Ishikawa (cell line): ENCODE results near the gene SACS.

Experiments used
- CEBPB ChIP-seq: IDR thresholded peaks from 2 replicates; pipeline ENCODE4 v1.6.1; 2012
- CREB1 ChIP-seq: IDR thresholded peaks from 2 replicates; pipeline ENCODE4 v1.6.1; 2012; ENCODE audit warnings: low read depth
- EGR1 ChIP-seq: IDR thresholded peaks from 2 replicates; pipeline ENCODE4 v1.6.1; 2012
- EP300 ChIP-seq: IDR thresholded peaks from 2 replicates; pipeline ENCODE4 v1.6.1; 2012; ENCODE audit warnings: borderline replicate concordance
- FOXM1 ChIP-seq: IDR thresholded peaks from 2 replicates; pipeline ENCODE4 v1.6.1; 2012; ENCODE audit warnings: low read depth, borderline replicate concordance
- NFIC ChIP-seq: IDR thresholded peaks from 2 replicates; pipeline ENCODE4 v1.6.1; 2012
- RAD21 ChIP-seq: IDR thresholded peaks from 2 replicates; pipeline ENCODE4 v1.6.1; 2012; ENCODE audit warnings: low read depth
- REST ChIP-seq: IDR thresholded peaks from 2 replicates; pipeline ENCODE4 v1.6.1; 2012; ENCODE audit warnings: low read depth, mild to moderate bottlenecking
- TAF1 ChIP-seq: IDR thresholded peaks from 2 replicates; pipeline ENCODE4 v1.6.1; 2012; ENCODE audit warnings: low read depth, mild to moderate bottlenecking
- TCF12 ChIP-seq: IDR thresholded peaks from 2 replicates; pipeline ENCODE4 v1.6.1; 2012; ENCODE audit warnings: low read depth
- TEAD4 ChIP-seq: IDR thresholded peaks from 2 replicates; pipeline ENCODE4 v1.6.1; 2012
- YY1 ChIP-seq: IDR thresholded peaks from 2 replicates; pipeline ENCODE4 v1.6.1; 2012; ENCODE audit warnings: low read depth
- ZBTB7A ChIP-seq: IDR thresholded peaks from 2 replicates; pipeline ENCODE4 v1.6.1; 2012; ENCODE audit warnings: low read depth
- TF ChIP-seq, protein P1 (sequence below): IDR thresholded peaks from 2 replicates; pipeline ENCODE4 v1.6.1; 2012
- TF ChIP-seq, protein P2 (sequence below): IDR thresholded peaks from 2 replicates; pipeline ENCODE4 v1.6.1; 2012

The SACS gene

DNA sequence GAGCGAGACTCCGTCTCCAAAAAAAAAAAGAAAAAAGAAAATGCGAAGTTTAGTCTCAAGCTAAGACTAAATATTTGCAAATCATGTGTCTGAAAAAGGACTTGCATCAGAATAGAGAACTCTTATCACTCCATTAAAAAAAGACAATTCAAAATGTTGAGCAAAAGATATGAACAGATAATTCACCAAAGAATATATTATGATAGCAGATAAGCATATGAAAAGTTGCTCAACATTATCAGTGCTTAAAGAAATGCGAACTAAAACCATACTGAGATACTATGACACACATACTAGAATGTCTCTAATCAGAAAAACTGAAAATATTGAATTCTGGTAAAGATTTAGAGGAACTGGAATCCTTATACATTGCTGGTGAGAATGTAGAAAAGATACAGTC, 38.7 kb upstream of the SACS start:
- TF ChIP-seq YY1 (no peak), REST (no peak), ZBTB7A (no peak), FOXM1 (no peak), CREB1 (no peak)
- TF ChIP-seq, protein P1, sequence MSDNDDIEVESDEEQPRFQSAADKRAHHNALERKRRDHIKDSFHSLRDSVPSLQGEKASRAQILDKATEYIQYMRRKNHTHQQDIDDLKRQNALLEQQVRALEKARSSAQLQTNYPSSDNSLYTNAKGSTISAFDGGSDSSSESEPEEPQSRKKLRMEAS: no peak

- TF ChIP-seq YY1: no peak
- TF ChIP-seq REST: no peak
- TF ChIP-seq, protein P1: no peak
- TF ChIP-seq CEBPB: no peak
- no peak for TF ChIP-seq EGR1
- TF ChIP-seq TAF1: no peak
- no peak for TF ChIP-seq ZBTB7A
- no peak for TF ChIP-seq CREB1
- no peak for TF ChIP-seq EP300
- TF ChIP-seq NFIC: no peak
- TF ChIP-seq TCF12: no peak
- TF ChIP-seq, protein P2, sequence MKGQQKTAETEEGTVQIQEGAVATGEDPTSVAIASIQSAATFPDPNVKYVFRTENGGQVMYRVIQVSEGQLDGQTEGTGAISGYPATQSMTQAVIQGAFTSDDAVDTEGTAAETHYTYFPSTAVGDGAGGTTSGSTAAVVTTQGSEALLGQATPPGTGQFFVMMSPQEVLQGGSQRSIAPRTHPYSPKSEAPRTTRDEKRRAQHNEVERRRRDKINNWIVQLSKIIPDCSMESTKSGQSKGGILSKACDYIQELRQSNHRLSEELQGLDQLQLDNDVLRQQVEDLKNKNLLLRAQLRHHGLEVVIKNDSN: no peak
- no peak for TF ChIP-seq FOXM1
- TF ChIP-seq TEAD4: no peak
- no peak for TF ChIP-seq RAD21
These were observed 37.5 kb upstream of the SACS start for GRCh38 chr13:23470790-23471614.

DNA sequence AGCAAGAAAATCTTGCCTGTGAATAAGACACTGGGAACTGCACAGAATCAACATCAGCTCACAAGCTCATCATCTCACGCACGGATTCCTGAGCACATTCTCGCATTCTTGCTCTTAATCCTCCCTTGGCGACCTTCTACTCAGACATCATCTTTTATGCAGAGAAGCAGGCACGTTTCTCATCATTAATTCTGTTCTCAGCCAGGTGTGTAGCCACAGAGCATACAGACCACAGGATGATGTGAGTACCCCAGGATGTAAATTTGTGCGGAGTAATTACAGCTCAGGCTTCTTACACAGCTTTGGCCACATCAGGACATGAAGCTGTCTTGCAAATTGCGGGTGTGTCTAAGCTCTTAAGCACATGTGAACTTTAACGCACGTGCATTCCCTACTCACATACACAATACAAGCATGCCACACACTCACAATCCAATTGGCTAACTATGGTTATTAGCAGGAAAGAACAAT, 36.5 kb upstream of the SACS start:
- TF ChIP-seq TAF1 (no peak), EGR1 (no peak), NFIC (no peak), EP300 (no peak), CEBPB (no peak)

GRCh38 chr13:23468811-23469210, 35.3 kb upstream of the SACS start:
- TF ChIP-seq TCF12: no peak
- TF ChIP-seq NFIC: no peak
- no peak for TF ChIP-seq REST
- no peak for TF ChIP-seq YY1
- TF ChIP-seq TAF1: no peak
- TF ChIP-seq, protein P2: no peak
- TF ChIP-seq, protein P1: no peak
- TF ChIP-seq EGR1: no peak
- no peak for TF ChIP-seq CREB1
- TF ChIP-seq ZBTB7A: no peak
- TF ChIP-seq RAD21: no peak
- no peak for TF ChIP-seq EP300
- TF ChIP-seq CEBPB: no peak
- TF ChIP-seq TEAD4: no peak
- no peak for TF ChIP-seq FOXM1
